Limb (tissue), 2 donors: Measurements from ENCODE around the gene TNFRSF19.
"Not testable (repeated sequence)": the region's sequence is repeated elsewhere in the genome, so short reads cannot be mapped to it uniquely, and the experiment has no call there.

Experiments used
- DNase-seq, 2 donors: peaks; one replicate each; pipeline ENCODE4 v3.0.0-alpha.2; 2016; ENCODE audit errors: extremely low spot score in 2 of 2

Gene TNFRSF19

GRCh38 chr13:23654111-23655110, 84.2 kb downstream of the TNFRSF19 start:
- DNase-seq = no peak

- DNase-seq = no peak
These were observed 85.1 kb downstream of the TNFRSF19 start for GRCh38 chr13:23655321-23655720.

GRCh38 chr13:23656637-23657371, 86.6 kb downstream of the TNFRSF19 start:
- DNase-seq = peak in 1 of 2 donors; percentile 54

- DNase-seq = no peak
These were observed 88.8 kb downstream of the TNFRSF19 start for GRCh38 chr13:23658929-23659541.

GRCh38 chr13:23660249-23660648, 90.0 kb downstream of the TNFRSF19 start:
- DNase-seq = no peak

- no peak for DNase-seq
These were observed 96.4 kb downstream of the TNFRSF19 start for GRCh38 chr13:23666582-23666981.

GRCh38 chr13:23667750-23668149, 97.5 kb downstream of the TNFRSF19 start:
- no peak for DNase-seq

GRCh38 chr13:23668562-23668961, 98.3 kb downstream of the TNFRSF19 start:
- DNase-seq = no peak

GRCh38 chr13:23670793-23671192, 100.6 kb downstream of the TNFRSF19 start:
- no peak for DNase-seq

- no peak for DNase-seq
These were observed 101.2 kb downstream of the TNFRSF19 start for GRCh38 chr13:23671377-23671776.

GRCh38 chr13:23671897-23672296, 101.7 kb downstream of the TNFRSF19 start:
- no peak for DNase-seq

- DNase-seq = no peak
These were observed 102.4 kb downstream of the TNFRSF19 start for GRCh38 chr13:23672616-23673015.

GRCh38 chr13:23673354-23673753, 103.1 kb downstream of the TNFRSF19 start:
- peak in 1 of 2 donors; percentile 49 for DNase-seq

- DNase-seq = no peak
These were observed 103.8 kb downstream of the TNFRSF19 start for GRCh38 chr13:23673867-23674605.

GRCh38 chr13:23674795-23675640, 104.8 kb downstream of the TNFRSF19 start:
- no peak for DNase-seq

GRCh38 chr13:23677679-23678288, 107.6 kb downstream of the TNFRSF19 start:
- not testable (repeated sequence) for DNase-seq

- DNase-seq = no peak
These were observed 108.6 kb downstream of the TNFRSF19 start for GRCh38 chr13:23678795-23679194.

GRCh38 chr13:23679220-23679619, 109.0 kb downstream of the TNFRSF19 start:
- no peak for DNase-seq

GRCh38 chr13:23680845-23681669, 110.8 kb downstream of the TNFRSF19 start:
- no peak for DNase-seq
